Measurements from ENCODE around the gene GNAS-AS1. TPM values are rescaled to one million over a fixed set of nuclear protein-coding genes. Genes with fewer than 3 reads are reported as not detected.

The GNAS-AS1 gene
- total RNA-seq, 1 donor from 2014 or later, result 1.4 TPM

- POLR2A ChIA-PET, result interaction anchor here (0.6 to 4.2 kb wide), 19 partner anchors 8 to 233 kb away, joined by 3 to 75 read pairs (median 9); partner anchors contain the start of genes ATP5F1E, NELFCD and PRELID3B
- peaks cover 45% of the 10 kb centered on the region for H3K4me1 Mint-ChIP-seq
- peaks cover 12% of the 10 kb centered on the region for H3K36me3 Mint-ChIP-seq (ENCODE audit: low read depth)
- H3K9me3 Mint-ChIP-seq, result no peaks in the 10 kb centered on the region
- no peaks in the 10 kb centered on the region for H3K27me3 Mint-ChIP-seq
- peak; percentile 54 for ATAC-seq (ENCODE audit: low read depth)
- H3K4me3 Mint-ChIP-seq, result peak overlapping the region; percentile 92
- intact Hi-C loops (cut with micrococcal nuclease), result loop anchor here (1.0 to 5.0 kb wide), 5 partner anchors 20 to 1273 kb away; partner anchors contain the start of genes PRELID3B and ZNF831
- peak; percentile 65 for DNase-seq
- no peak for TF ChIP-seq CTCF (IDR thresholded peaks at IDR 0.05)
- CTCF ChIA-PET, result no interaction called here
- H3K27ac Mint-ChIP-seq, result peak overlapping the region; percentile 97
Observed at GRCh38 chr20:58890518-58891085, 39.9 kb upstream of the GNAS-AS1 start.

DNA sequence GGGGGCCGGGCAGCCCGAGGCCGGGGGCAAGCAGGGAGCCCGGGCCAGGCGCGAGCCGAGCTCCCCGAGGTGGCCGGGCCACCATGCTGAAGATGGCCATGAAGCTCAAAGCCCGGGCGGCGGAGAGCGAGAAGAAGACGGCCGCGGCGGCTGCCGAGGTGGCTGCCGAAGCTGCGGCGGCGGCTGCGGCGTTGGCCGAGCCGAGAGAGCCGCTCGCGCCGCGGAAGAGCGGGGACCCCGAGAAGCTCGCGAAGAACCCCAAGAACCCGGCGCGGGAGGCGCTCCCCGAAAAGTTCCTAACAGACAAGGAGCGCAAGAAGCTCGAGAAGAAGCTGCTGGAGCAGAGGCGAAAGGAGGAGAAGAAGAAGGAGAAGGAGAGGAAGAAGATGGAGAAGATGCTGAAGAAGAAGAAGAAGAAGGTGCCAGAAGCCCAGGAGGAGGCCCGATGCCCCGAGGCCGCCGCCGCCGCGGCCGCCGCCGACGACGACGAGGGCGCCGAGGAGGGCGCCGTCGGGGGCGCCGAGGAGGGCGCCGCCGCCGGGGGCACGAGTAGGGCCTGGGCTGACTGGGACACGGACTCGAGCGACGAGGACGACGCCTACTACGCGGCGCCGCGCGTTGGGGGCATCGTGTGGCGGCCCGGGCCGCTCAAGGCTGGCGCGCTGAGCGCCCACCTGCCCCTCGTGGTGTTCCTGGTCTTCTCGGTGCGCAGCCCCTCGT lies 39.3 kb upstream of the GNAS-AS1 start:
- DNase-seq (peak; percentile 39), ATAC-seq (ENCODE audit: low read depth) (no peak)
- peak overlapping the region; percentile 92 for H3K4me3 Mint-ChIP-seq
- POLR2A ChIA-PET, result interaction anchor here (0.7 to 4.2 kb wide), 17 partner anchors 8 to 276 kb away, joined by 3 to 75 read pairs (median 6); partner anchors contain the start of genes ATP5F1E, GNAS, NELFCD and PRELID3B
- TF ChIP-seq CTCF (IDR thresholded peaks at IDR 0.05), result no peak
- CTCF ChIA-PET, result interaction anchor here (1.1 kb wide), 1 partner anchor 239 kb away, joined by 3 read pairs; the partner anchor contains the start of gene STX16
- H3K27ac Mint-ChIP-seq, result peak overlapping the region; percentile 97
- peaks cover 39% of the 10 kb centered on the region for H3K4me1 Mint-ChIP-seq
- H3K9me3 Mint-ChIP-seq, result no peaks in the 10 kb centered on the region
- intact Hi-C loops (cut with micrococcal nuclease), result loop anchor here (1.0 to 5.0 kb wide), 5 partner anchors 20 to 1273 kb away; partner anchors contain the start of genes PRELID3B and ZNF831
- peaks cover 8% of the 10 kb centered on the region for H3K36me3 Mint-ChIP-seq (ENCODE audit: low read depth)
- no peaks in the 10 kb centered on the region for H3K27me3 Mint-ChIP-seq

DNA sequence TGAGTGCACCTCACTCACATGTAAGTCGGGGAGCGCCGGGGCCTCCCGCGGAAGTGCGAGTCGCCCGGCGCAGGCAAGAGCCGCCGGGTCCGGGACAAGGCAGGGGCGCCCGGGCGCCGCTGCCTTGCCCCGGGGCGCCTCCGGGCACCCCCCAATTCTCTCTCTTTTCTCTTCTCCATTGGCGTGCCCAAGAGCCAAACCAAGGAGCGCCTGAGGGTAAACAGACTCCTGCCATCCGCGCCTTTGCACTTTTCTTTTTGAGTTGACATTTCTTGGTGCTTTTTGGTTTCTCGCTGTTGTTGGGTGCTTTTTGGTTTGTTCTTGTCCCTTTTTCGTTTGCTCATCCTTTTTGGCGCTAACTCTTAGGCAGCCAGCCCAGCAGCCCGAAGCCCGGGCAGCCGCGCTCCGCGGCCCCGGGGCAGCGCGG lies 38.6 kb upstream of the GNAS-AS1 start:
- Mint-ChIP-seq H3K4me3 (peak overlapping the region; percentile 85), H3K27ac (peak overlapping the region; percentile 93), H3K4me1 (peaks cover 33% of the 10 kb centered on the region), H3K9me3 (no peaks in the 10 kb centered on the region), H3K36me3 (ENCODE audit: low read depth) (peaks cover 8% of the 10 kb centered on the region), H3K27me3 (no peaks in the 10 kb centered on the region)
- intact Hi-C loops (cut with micrococcal nuclease), result no loop called here
- no peak for TF ChIP-seq CTCF (IDR thresholded peaks at IDR 0.05)
- DNase-seq (no peak), ATAC-seq (ENCODE audit: low read depth) (no peak)
- POLR2A ChIA-PET, result interaction anchor here (0.6 to 4.2 kb wide), 23 partner anchors 9 to 583 kb away, joined by 3 to 75 read pairs (median 5); partner anchors contain the start of genes ATP5F1E, GNAS, NELFCD and PRELID3B
- CTCF ChIA-PET, result interaction anchor here (1.1 kb wide), 1 partner anchor 238 kb away, joined by 3 read pairs; the partner anchor contains the start of gene STX16

DNA sequence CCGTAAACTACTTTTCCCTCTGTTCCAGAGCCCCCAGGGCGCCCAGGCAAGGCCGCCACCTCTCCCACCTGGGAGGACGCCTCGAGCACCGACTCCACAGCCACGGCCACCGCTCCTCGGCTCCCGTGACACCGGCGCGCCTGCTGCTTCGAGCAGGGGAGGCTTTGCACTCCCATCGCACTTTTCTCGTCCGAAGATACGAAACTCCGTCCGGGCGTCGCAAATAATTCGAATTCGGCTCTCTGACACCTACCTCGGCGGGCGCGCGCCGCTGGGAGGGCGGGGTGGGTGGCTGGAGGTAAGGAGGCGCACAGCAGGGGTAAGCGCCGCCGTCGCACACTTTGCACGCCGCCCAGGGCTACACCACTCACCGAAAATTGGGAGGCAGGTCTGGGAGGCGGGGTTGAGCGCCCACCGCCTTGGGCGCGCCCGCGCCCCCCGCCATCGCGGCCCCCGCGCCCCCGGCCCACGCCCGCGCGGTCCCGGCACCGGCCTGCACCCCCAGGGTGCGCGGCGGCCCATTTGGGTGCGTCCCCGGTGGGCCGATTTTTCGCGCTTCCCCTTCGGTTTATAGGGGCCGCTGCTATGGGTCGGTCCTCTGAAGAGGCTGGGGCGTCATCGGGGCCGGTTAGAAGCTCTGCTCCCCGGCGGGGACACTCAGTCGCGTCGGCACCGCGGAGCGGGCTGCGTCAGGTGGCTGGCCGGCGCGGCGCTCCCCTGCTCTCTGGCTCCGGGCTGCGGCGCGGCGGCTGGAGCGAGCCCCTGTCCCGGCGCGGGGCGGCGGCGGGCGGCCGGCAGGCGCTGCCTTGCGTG lies 38.0 kb upstream of the GNAS-AS1 start:
- peak; percentile 73 for DNase-seq
- H3K27ac Mint-ChIP-seq, result peak overlapping the region; percentile 59
- peak; percentile 45 for ATAC-seq (ENCODE audit: low read depth)
- CTCF ChIA-PET, result interaction anchor here (1.1 kb wide), 1 partner anchor 238 kb away, joined by 3 read pairs; the partner anchor contains the start of gene STX16
- H3K9me3 Mint-ChIP-seq, result no peaks in the 10 kb centered on the region
- H3K4me1 Mint-ChIP-seq, result peaks cover 27% of the 10 kb centered on the region
- no peaks in the 10 kb centered on the region for H3K27me3 Mint-ChIP-seq
- no peak for TF ChIP-seq CTCF (IDR thresholded peaks at IDR 0.05)
- peaks cover 8% of the 10 kb centered on the region for H3K36me3 Mint-ChIP-seq (ENCODE audit: low read depth)
- intact Hi-C loops (cut with micrococcal nuclease), result no loop called here
- H3K4me3 Mint-ChIP-seq, result peak overlapping the region; percentile 84
- POLR2A ChIA-PET, result interaction anchor here (0.6 to 4.2 kb wide), 24 partner anchors 10 to 582 kb away, joined by 3 to 75 read pairs (median 4); partner anchors contain the start of genes ATP5F1E, GNAS, NELFCD and PRELID3B

Data from activated B cell treated with CpG ODN at 0.5 μM for 24 hours (primary cell).